Naive thymus-derived CD8-positive, alpha-beta T cell (primary cell): ENCODE measurements around the gene LRRC70. TPM values are rescaled to one million over a fixed set of nuclear protein-coding genes. Genes with fewer than 3 reads are reported as not detected.

Source experiments
- ATAC-seq, 2 donors: fragments of 150-1000 bp; cut with Tn5 transposase in 1 of 2; sonication (Bioruptor Pico), chemical (Tn5 transposase) in 1 of 2; 1 replicate in 1 of 2; 2 replicates in 1 of 2; pipeline ENCODE4 v1.10.0; 2021; ENCODE audit warnings: mild to moderate bottlenecking in 2 of 2, moderate library complexity in 2 of 2
- POLR2A ChIA-PET: fragments of 350-600 bp; sonication (Branson Sonifier 250); formaldehyde crosslinking; loops from one replicate; lab custom pipeline; 2021; ENCODE audit warnings: antibody characterized with exemption; lab: Charles Lee
- DNase-seq, 10 donors: peaks; one replicate each; pipeline versions ENCODE4 v3.0.0 to v3.0.0-alpha.2; 2020 to 2022
- H3K27ac Mint-ChIP-seq, 10 donors: one replicate each; pipeline ENCODE4 v1.8.0; 2020 to 2022; ENCODE audit warnings: mild to moderate bottlenecking in 10 of 10, mixed read lengths in 10 of 10, moderate library complexity in 4 of 10, inconsistent platforms in 1 of 10
- H3K27me3 Mint-ChIP-seq, 5 donors: one replicate each; pipeline ENCODE4 v1.8.0; 2021 to 2022; ENCODE audit warnings: mixed read lengths in 5 of 5
- H3K36me3 Mint-ChIP-seq, 3 donors: one replicate each; pipeline ENCODE4 v1.8.0; 2020 to 2022; ENCODE audit warnings: mixed read lengths in 3 of 3, mild to moderate bottlenecking in 2 of 3, inconsistent platforms in 1 of 3
- H3K4me1 Mint-ChIP-seq, 4 donors: one replicate each; pipeline ENCODE4 v1.8.0; 2021 to 2022; ENCODE audit warnings: mixed read lengths in 4 of 4
- H3K4me3 Mint-ChIP-seq, 10 donors: one replicate each; pipeline ENCODE4 v1.8.0; 2020 to 2022; ENCODE audit warnings: mild to moderate bottlenecking in 10 of 10, mixed read lengths in 10 of 10, moderate library complexity in 6 of 10, inconsistent platforms in 1 of 10
- H3K9me3 Mint-ChIP-seq, 9 donors: one replicate each; pipeline ENCODE4 v1.8.0; 2020 to 2022; ENCODE audit warnings: mixed read lengths in 9 of 9, mild to moderate bottlenecking in 3 of 9, inconsistent platforms in 1 of 9, moderate library complexity in 1 of 9
- polyA plus RNA-seq, 3 donors: library from polyadenylated mRNA; unstranded; fragments of 300-500 nt; fragmentation: Illumina TruSeq; gene quantifications; one replicate each; pipeline ENCODE4 v1.2.3, GENCODE V29; 2021
- total RNA-seq, 8 experiments: library from RNA in 2 of 8; stranded (reverse) in 2 of 8; gene quantifications; one replicate each; pipeline ENCODE4 v1.2.3 and lab custom pipeline; 2021 to 2026

The LRRC70 gene
- total and polyA plus RNA-seq, 5 experiments from 2014 or later, result 0.08 to 1.4 (median 1.1) TPM

DNA sequence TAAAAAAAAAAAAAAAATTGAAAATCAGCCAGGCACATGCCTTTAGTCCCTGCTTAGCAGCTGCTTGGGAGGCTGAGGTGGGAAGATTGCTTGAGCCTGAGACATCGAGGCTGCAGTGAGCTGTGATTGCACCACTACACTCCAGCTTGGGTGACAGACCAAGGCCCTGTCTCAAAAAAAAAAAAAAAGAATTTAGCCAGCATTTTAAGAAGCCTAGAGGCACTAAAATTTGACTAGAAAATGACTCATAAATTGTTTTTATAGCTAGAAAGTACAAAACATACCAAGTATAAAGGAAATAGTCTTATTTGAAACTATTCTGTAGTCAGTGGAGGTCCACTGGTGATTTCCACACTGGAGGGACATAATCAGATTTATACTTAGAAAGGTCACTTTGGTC lies 17.5 kb downstream of the LRRC70 start:
- H3K4me3 Mint-ChIP-seq, result no peak overlapping the region
- H3K27ac Mint-ChIP-seq, result no peak overlapping the region
- ATAC-seq (no peak), DNase-seq (no peak)
- POLR2A ChIA-PET, result interaction anchor here (0.6 kb wide), 1 partner anchor 26 kb away, joined by 4 read pairs; no protein-coding TSS in a partner anchor
- no peaks in the 10 kb centered on the region for H3K27me3 Mint-ChIP-seq
- no peaks in the 10 kb centered on the region for H3K9me3 Mint-ChIP-seq
- peaks cover 0 to 16% (median 14%) of the 10 kb centered on the region in 4 donors for H3K4me1 Mint-ChIP-seq
- H3K36me3 Mint-ChIP-seq, result peaks cover 10 to 34% (median 25%) of the 10 kb centered on the region in 3 donors

DNA sequence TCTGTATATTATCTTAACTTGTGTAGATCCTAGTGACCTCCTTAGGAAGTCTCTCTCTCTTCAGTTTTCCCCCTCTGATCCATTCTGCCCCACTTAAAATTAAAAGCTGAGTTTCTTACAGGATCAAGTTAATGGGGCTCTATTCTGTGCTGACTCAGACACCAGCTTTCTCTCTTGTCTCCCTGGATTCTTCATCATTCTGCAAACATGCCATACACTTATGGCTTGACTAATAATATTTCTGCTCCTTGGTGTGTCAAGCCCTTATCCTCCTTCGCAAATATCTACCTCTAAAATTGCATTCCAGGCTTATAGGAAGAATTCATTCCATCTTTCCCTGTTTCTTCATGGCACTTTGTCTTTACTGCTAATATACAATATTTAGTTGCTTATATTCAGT lies 18.1 kb downstream of the LRRC70 start:
- POLR2A ChIA-PET, result interaction anchor here (0.6 kb wide), 1 partner anchor 26 kb away, joined by 4 read pairs; no protein-coding TSS in a partner anchor
- Mint-ChIP-seq H3K27me3 (no peaks in the 10 kb centered on the region), H3K4me3 (no peak overlapping the region), H3K36me3 (peaks cover 5 to 29% (median 20%) of the 10 kb centered on the region in 3 donors), H3K27ac (no peak overlapping the region), H3K4me1 (peaks cover 0 to 17% (median 14%) of the 10 kb centered on the region in 4 donors), H3K9me3 (no peaks in the 10 kb centered on the region)
- no peak for ATAC-seq
- no peak for DNase-seq

DNA sequence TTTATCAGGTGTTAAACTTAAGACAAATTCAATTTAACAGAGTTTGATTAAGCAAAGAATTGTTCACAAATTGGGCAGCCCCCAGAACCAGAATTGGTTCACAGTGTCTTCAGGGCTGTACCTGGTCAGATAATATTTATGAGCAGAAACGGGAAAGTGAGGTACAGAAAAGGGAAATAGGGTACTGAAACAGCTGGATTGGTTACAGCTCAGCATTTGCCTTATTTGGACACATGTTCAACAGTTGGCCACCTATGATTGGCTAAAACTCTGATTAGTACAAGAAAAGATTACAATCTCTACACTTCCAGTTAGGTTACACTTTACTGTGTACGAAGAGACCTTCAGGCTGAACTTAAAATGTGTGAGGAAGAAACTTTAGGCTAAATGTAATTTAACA lies 18.7 kb downstream of the LRRC70 start:
- Mint-ChIP-seq H3K27ac (no peak overlapping the region), H3K4me3 (no peak overlapping the region), H3K27me3 (no peaks in the 10 kb centered on the region), H3K4me1 (peaks cover 0 to 21% (median 14%) of the 10 kb centered on the region in 4 donors), H3K36me3 (peaks cover 5 to 23% (median 14%) of the 10 kb centered on the region in 3 donors), H3K9me3 (no peaks in the 10 kb centered on the region)
- POLR2A ChIA-PET, result no interaction called here
- ATAC-seq (no peak), DNase-seq (no peak)

DNA sequence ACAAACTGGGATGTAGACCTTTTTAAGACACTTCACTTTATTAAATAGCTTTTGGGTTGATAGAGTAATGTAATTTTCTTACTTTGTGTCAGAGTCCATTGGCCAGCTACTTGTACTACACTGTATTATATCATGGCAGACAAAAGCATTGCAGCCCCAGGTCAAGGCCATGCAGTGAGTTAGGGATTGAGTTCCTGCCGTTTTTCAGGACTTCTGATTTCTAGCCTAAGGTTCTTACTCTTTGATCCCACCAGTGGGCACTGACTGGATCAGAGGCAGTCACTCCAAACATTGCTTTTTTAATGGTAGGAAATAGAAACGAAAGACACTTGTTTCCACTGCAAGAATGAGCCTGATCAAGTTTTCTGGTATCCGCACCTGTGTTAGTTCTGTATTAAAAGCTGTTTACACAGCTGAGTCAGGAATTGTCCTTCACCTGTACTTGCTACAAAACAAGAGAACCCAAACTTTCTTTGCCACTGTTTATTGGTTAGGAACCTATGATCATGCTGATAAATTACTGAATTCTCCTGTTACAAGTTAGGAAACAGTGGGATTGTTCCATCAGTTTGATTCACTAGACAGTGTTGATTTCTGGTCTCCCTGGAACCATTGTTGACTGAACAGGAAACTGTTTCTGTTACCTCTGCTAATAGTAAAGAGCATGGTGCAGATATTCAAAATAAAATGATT lies 22.1 kb downstream of the LRRC70 start:
- no peaks in the 10 kb centered on the region for H3K27me3 Mint-ChIP-seq
- H3K4me1 Mint-ChIP-seq, result peaks cover 0 to 15% (median 3%) of the 10 kb centered on the region in 4 donors
- H3K4me3 Mint-ChIP-seq, result no peak overlapping the region
- POLR2A ChIA-PET, result no interaction called here
- no peak for DNase-seq
- no peaks in the 10 kb centered on the region for H3K9me3 Mint-ChIP-seq
- ATAC-seq, result no peak
- H3K27ac Mint-ChIP-seq, result peak overlapping the region in 2 of 10 donors; percentile 6 to 28
- peaks cover 0 to 17% (median 14%) of the 10 kb centered on the region in 3 donors for H3K36me3 Mint-ChIP-seq

DNA sequence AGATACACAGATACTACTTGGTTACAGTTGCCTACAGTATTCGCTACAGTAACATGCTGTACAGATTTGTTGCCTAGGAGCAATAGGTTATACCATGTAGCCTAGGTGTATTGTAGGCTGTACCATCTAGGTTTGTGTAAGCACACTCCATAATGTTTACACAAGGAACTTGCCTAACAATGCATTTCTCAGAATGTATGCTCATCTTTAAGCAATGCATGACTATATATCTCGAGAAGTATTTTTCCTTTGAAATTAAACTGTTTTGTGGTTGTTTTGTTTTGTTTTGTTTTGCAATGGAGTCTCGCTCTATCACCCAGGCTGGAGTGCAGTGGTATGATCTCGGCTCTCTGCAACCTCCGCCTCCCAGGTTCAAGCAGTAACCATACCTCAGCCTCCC lies 25.3 kb downstream of the LRRC70 start:
- no peak for DNase-seq
- Mint-ChIP-seq H3K4me1 (peaks cover 0 to 27% (median 3%) of the 10 kb centered on the region in 4 donors), H3K9me3 (no peaks in the 10 kb centered on the region), H3K27ac (no peak overlapping the region), H3K27me3 (no peaks in the 10 kb centered on the region), H3K4me3 (no peak overlapping the region), H3K36me3 (peaks cover 0 to 31% (median 25%) of the 10 kb centered on the region in 3 donors)
- POLR2A ChIA-PET, result no interaction called here
- no peak for ATAC-seq

DNA sequence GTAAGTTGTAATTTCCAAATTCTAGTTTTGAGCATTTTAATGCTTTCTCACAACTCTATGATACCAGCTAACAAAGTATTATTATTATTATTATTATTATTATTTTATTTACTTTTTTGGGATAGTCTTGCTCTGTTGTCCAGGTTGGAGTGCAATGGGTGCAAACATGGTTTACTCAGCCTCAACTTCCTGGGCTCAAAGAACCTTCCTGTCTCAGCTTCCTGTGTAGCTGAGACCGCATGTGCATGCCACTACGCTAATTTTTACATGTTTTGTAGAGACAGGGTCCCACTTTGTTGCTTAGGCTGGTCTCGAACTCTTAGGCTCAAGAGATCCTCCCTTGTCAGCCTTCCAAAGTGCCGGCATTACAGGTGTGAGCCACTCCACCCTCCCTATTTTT lies 27.0 kb downstream of the LRRC70 start:
- H3K4me1 Mint-ChIP-seq, result peaks cover 0 to 24% (median 3%) of the 10 kb centered on the region in 4 donors
- peaks cover 0 to 31% (median 31%) of the 10 kb centered on the region in 3 donors for H3K36me3 Mint-ChIP-seq
- POLR2A ChIA-PET, result no interaction called here
- no peaks in the 10 kb centered on the region for H3K27me3 Mint-ChIP-seq
- H3K9me3 Mint-ChIP-seq, result no peaks in the 10 kb centered on the region
- H3K4me3 Mint-ChIP-seq, result peak overlapping the region in 3 of 10 donors; percentile 22 to 33 (median 31)
- ATAC-seq (no peak), DNase-seq (no peak)
- H3K27ac Mint-ChIP-seq, result peak overlapping the region in 1 of 10 donors; percentile 25

DNA sequence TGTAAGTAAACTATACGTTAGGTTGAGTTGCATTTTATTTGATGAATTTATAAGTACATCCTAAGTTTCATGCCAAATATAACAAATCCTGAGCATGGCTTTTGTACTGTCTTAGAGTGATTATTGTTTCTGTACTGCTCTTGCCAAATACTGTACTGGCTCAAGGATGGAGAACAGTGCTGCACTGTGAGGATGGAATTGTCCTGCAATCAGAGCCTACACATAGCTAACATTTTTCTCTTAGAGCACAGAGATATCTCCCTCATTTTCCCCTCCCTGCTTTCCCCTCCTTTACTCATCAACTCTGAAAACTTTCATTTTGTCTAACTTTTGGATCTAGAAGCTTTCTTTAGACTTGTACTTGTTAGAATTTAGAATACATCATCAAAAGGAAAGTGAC lies 28.3 kb downstream of the LRRC70 start:
- POLR2A ChIA-PET, result no interaction called here
- DNase-seq, result no peak
- Mint-ChIP-seq H3K27me3 (no peaks in the 10 kb centered on the region), H3K27ac (peak overlapping the region in 2 of 10 donors; percentile 20 to 49), H3K4me1 (peaks cover 0 to 18% (median 3%) of the 10 kb centered on the region in 4 donors), H3K4me3 (no peak overlapping the region), H3K36me3 (peaks cover 0 to 34% (median 31%) of the 10 kb centered on the region in 3 donors), H3K9me3 (no peaks in the 10 kb centered on the region)
- ATAC-seq, result no peak

DNA sequence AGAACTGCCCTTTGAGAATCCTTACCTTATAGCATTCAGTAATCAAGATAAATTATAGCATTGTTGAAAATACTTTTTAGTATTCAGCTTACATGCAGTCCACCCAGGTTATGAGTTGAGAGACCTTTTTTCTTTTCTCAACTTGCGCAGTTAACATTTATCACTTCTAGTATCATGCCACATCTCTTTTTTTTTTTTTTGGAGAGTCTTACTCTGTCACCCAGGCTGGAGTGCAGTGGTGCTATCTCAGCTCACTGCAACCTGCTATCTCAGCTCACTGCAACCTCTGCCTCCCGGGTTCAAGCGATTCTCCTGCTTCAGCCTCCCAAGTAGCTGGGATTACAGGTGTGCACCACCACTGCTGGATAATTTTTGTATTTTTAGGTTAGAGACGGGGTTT lies 29.0 kb downstream of the LRRC70 start:
- H3K36me3 Mint-ChIP-seq, result peaks cover 0 to 38% (median 31%) of the 10 kb centered on the region in 3 donors
- POLR2A ChIA-PET, result no interaction called here

DNA sequence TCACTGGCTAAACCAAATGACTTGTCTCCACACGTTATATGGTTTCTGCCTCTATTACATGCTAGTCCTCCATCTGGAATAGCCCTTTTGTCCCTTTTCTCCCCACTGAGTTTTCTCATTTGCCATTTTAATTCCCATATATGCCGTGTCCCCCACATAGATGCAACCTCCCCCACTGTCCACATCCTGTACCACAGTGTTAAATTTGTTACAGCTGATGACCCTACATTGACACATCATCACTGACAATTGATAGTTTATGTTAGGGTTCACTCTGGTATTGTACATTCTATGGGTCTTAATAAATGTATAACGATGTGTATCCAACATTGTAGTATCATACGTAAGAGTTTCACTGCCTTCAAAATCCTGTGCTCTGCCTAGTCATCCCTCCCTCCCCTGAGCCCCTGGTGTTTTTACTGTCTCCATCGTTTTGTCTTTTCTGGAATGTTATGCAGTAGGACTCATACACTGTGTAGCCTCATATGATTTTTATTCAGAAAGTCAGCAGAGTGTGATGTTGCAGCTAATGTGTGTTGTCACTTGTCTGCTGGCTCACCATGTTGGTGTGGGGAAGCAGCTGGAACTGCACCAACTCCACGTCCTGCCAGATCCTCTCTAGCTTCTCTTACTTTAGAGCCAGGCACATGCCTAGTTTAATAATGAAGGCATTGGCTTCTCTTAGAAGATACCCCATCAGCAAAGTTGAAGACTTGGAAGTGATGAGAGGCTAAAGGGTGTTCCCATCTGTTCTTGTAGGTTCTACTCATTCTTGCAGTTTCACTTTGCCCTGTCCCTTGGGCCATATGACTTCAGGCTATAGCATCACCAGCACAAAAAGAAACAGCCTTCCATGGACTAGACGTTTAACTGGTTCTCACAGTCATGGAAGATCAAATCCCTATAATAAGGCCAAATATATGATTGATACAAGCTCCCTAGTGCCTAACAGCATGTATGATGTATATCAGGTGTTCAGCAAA lies 30.2 kb downstream of the LRRC70 start:
- Mint-ChIP-seq H3K4me1 (peaks cover 0 to 16% (median 3%) of the 10 kb centered on the region in 4 donors), H3K4me3 (no peak overlapping the region), H3K9me3 (no peaks in the 10 kb centered on the region), H3K36me3 (peaks cover 0 to 36% (median 25%) of the 10 kb centered on the region in 3 donors), H3K27me3 (no peaks in the 10 kb centered on the region), H3K27ac (no peak overlapping the region)
- POLR2A ChIA-PET, result no interaction called here
- ATAC-seq (no peak), DNase-seq (no peak)

More for the DNA sequence above, 29.0 kb downstream of the LRRC70 start:
- no peak overlapping the region for H3K4me3 Mint-ChIP-seq
- peak overlapping the region in 2 of 10 donors; percentile 14 to 20 for H3K27ac Mint-ChIP-seq
- H3K4me1 Mint-ChIP-seq, result peaks cover 0 to 16% (median 3%) of the 10 kb centered on the region in 4 donors
- H3K9me3 Mint-ChIP-seq, result no peaks in the 10 kb centered on the region
- no peak for ATAC-seq
- no peaks in the 10 kb centered on the region for H3K27me3 Mint-ChIP-seq
- no peak for DNase-seq

DNA sequence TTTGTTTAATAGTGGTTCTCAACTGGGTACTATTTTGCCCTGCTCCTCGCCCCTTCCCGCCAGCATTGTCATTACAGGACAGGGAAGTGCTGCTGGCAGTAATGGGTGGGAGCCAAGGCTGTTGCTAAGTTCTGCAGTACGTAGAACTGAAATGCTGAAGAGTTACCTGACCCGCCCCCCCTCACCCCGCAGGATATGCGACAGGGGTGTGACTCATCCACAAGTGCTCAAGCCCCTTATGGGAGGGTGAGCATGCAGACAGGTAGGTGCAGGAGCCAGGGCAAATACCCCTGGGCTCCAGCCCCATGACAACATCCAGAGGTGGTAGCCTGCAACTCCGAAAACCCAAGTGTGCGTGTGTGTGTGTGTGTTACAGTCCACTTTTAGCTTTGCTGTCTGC lies 35.7 kb downstream of the LRRC70 start:
- ATAC-seq, result no peak
- Mint-ChIP-seq H3K36me3 (peaks cover 0 to 25% (median 7%) of the 10 kb centered on the region in 3 donors), H3K9me3 (no peaks in the 10 kb centered on the region), H3K27ac (no peak overlapping the region), H3K4me1 (no peaks in the 10 kb centered on the region), H3K27me3 (no peaks in the 10 kb centered on the region), H3K4me3 (no peak overlapping the region)
- POLR2A ChIA-PET, result no interaction called here
- no peak for DNase-seq

DNA sequence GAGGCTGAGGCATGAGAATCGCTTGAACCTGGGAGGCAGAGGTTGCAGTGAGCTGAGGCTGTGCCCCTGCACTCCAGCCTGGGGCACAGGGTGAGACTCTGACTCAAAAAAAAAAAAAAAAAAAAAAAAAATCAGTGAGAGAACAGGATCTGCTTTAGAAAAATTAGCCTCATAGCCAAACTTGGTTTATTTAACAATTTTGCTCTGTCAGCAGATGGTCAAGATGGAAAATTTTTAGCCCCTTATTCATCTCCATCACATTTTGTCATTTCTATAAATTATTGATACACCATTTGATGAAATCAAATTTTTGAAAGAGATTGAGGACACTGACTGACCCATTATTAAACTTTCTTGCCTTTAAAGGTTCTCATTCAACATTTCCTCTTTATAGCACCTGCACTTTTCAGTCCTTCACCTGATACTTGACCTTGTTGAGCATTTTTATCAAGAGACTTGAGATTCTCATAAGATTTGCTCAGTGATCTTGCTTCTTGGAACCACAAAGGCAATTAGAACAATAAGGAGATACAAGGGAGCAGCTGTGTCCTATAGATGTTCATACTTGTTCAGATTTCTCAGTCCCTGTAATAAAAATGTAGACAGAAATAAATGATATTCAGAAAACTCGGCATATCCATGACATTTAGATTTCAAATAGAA lies 38.1 kb downstream of the LRRC70 start:
- no peak for ATAC-seq
- Mint-ChIP-seq H3K27ac (peak overlapping the region in 1 of 10 donors; percentile 34), H3K27me3 (no peaks in the 10 kb centered on the region), H3K36me3 (peaks cover 0 to 18% (median 5%) of the 10 kb centered on the region in 3 donors), H3K4me3 (no peak overlapping the region), H3K9me3 (no peaks in the 10 kb centered on the region), H3K4me1 (peaks cover 0 to 6% (median 0%) of the 10 kb centered on the region in 4 donors)
- DNase-seq, result no peak
- POLR2A ChIA-PET, result no interaction called here

DNA sequence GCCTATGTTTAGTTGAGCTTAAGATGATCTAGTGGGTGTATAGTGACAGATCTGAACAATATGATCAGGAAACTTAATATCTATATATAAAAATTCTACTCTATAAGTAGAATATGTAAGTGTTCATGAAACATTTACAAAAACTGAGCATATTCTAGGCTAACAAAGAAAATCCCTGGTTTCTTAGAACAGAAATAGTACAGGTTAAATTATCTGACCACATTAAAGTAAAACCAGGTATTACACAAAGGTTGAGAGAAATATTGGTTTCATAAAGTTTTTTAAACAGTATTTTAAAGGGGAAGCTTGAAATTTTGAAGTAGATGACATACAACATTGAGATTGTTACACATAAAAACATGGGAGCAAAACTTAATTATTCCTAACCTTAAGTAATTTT lies 39.3 kb downstream of the LRRC70 start:
- POLR2A ChIA-PET, result no interaction called here
- peaks cover 0 to 6% (median 0%) of the 10 kb centered on the region in 4 donors for H3K4me1 Mint-ChIP-seq
- peaks cover 0 to 11% (median 5%) of the 10 kb centered on the region in 3 donors for H3K36me3 Mint-ChIP-seq
- no peak overlapping the region for H3K4me3 Mint-ChIP-seq
- no peaks in the 10 kb centered on the region for H3K27me3 Mint-ChIP-seq
- no peak for DNase-seq
- no peak for ATAC-seq
- H3K27ac Mint-ChIP-seq, result no peak overlapping the region
- H3K9me3 Mint-ChIP-seq, result no peaks in the 10 kb centered on the region
